NCI-H1092 (cell line): ENCODE results near the gene PER2.
A peak's percentile ranks its signal among the peaks of the same experiment; 100 is the strongest.
"Not testable (repeated sequence)": the region's sequence is repeated elsewhere in the genome, so short reads cannot be mapped to it uniquely, and the experiment has no call there.

Experiments used
- DNase-seq: peaks from one replicate; lab custom pipeline; 2025; lab: John Stamatoyannopoulos, UW

Gene PER2, protein sequence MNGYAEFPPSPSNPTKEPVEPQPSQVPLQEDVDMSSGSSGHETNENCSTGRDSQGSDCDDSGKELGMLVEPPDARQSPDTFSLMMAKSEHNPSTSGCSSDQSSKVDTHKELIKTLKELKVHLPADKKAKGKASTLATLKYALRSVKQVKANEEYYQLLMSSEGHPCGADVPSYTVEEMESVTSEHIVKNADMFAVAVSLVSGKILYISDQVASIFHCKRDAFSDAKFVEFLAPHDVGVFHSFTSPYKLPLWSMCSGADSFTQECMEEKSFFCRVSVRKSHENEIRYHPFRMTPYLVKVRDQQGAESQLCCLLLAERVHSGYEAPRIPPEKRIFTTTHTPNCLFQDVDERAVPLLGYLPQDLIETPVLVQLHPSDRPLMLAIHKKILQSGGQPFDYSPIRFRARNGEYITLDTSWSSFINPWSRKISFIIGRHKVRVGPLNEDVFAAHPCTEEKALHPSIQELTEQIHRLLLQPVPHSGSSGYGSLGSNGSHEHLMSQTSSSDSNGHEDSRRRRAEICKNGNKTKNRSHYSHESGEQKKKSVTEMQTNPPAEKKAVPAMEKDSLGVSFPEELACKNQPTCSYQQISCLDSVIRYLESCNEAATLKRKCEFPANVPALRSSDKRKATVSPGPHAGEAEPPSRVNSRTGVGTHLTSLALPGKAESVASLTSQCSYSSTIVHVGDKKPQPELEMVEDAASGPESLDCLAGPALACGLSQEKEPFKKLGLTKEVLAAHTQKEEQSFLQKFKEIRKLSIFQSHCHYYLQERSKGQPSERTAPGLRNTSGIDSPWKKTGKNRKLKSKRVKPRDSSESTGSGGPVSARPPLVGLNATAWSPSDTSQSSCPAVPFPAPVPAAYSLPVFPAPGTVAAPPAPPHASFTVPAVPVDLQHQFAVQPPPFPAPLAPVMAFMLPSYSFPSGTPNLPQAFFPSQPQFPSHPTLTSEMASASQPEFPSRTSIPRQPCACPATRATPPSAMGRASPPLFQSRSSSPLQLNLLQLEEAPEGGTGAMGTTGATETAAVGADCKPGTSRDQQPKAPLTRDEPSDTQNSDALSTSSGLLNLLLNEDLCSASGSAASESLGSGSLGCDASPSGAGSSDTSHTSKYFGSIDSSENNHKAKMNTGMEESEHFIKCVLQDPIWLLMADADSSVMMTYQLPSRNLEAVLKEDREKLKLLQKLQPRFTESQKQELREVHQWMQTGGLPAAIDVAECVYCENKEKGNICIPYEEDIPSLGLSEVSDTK (N-terminal part only)

DNA sequence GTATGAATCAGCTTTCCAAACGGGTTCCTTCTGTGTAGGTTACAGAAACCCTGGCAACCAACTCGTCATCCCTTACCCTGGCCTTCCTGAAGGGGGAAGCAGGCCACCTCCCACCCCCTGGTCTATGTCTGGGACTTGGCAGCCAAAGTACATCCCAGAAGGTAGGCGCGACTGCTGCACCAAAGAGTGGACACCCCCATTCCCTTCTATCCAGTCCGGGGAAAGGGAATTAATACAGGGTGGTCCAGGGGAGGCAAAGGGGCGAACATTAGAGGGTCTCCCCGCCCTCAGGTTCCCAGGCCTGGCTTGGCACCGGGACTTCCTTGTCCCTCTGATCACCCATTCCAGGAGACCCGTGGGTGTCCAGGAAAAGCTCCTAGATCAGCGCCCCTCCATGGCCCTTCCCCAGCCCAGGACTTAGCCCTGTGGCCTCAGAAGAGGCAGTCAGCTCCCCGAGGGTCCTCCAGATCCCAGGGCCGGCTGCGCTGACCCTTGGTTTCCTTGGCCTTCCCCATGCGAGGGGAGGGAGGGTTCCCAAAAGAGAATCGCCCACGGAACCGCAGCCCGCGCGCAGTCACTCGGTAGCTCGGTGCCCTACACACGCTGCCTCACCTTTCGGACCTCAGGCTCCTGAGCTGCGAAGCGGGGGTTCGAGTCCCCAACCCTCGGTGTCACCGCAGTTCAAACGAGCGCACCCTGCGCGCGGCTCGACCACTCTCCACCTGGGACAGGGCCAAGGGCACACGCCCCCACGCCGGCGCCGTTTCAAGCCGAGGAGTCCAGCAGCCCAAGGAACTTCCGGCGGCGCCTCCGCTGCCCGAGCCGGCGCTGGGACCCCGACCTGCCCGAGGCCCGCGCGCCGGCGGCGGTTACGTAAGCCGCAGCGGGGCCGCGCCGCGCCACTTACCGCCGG lies at the start of gene PER2:
Gene PER2, minus strand, starts transcription at position 874 of the 913 bp plus-strand sequence. CDS start 10,674 bp downstream, outside the sequence.
- no peak for DNase-seq

DNA sequence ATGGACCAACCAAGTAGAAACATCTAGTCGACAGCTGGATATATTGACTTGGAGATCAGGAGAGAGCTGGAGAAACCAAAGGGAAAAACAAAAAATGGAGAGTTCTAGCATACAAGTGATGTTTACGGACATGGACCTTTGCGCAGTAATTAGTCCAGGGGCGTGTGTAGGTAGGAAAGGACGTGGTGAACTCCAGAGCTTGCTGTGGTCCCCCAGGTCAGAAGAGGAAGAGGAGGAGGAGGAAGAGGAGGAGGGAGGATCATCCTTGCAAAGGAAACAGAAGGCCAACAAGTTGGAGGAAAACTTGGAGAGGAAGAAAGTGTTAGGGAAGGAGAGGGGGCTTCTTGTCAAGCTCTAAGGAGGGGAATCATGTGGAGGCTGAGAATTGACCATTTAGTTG lies 49.4 kb upstream of the PER2 start:
- DNase-seq, result no peak

DNA sequence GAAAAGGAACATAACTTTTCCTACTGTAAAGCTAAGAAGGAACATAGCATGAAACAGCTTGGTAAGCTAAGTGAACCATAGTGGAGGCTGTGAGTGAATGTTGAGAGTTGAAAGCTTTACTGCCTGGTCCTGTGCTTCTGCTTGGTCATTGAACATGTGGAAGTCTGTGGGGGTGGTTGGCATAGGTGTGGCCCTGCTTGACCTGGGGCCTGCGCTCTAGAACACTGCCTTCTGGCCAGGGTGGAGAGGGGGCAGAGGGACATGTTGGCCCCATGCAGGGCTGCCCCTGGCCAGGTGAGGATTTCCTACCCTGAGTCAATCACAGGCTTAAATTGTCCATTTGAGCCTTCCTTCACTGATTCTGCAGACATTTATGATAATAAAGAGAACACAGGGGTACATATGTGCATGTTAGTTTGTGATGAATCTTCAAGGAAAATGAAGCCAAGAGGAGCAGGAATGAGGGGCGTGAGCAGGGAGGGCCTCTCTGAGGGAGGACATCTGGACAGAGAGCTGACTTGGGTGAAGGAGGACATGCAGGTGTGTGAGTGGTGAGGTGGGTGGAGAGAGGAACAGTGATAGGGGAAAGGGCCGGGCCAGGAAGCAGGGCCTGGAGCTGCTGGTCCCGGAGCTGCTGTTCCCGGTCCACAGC lies 48.5 kb upstream of the PER2 start:
- no peak for DNase-seq

DNA sequence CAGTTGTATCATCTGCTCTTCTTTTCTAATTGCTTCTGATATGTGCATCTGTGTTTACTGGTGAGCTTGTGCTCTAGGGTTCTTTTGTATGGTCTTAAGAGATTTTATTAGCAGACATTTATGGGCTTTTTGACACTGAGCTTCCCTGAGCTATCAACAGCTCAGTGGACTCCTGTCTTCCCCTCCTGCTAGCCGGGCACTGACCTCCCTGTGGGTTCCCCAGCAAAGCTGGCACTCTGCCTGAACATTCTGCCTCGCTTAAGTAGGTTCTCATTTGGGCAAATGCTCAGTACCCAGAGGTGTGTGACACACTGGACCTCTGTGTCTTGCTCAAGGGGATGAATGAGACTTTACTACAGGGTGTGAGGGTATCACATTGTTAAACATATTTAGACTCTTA lies 47.7 kb upstream of the PER2 start:
- no peak for DNase-seq

DNA sequence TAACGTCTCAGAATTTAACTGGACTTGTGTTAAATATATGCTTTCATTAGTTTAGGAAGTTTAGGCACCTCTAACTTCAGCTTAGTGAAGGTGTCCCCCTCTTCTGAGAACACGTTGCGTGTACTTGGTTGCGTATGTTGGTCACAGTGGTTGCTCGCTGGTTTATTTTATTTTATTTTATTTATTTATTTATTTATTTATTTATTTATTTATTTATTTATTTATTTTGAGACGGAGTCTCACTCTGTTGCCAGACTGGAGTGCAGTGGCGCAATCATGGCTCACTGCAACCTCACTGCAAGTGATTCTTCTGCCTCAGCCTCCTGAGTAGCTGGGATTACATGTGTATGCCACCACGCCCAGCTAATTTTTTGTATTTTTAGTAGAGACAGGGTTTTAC lies 47.2 kb upstream of the PER2 start:
- not testable (repeated sequence) for DNase-seq

DNA sequence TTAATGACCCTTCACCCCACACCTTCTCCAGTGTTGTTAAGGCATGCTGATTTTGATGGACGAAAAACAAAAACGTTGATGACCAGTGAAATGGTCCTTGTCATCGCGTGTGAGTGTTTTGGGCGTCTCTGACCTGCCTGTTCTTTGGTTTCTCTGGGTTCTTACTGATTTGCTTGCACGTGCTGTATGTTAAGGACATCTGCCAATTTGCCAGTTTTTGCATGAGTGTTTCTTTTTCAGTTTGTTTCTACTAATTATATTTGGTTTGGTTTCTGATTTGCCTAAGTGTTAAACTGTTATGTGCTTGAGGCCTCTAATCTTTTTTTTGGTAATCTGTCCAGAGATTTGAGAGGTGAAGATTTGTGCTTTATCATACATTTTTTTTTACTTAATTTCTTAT lies 46.5 kb upstream of the PER2 start:
- DNase-seq, result no peak

DNA sequence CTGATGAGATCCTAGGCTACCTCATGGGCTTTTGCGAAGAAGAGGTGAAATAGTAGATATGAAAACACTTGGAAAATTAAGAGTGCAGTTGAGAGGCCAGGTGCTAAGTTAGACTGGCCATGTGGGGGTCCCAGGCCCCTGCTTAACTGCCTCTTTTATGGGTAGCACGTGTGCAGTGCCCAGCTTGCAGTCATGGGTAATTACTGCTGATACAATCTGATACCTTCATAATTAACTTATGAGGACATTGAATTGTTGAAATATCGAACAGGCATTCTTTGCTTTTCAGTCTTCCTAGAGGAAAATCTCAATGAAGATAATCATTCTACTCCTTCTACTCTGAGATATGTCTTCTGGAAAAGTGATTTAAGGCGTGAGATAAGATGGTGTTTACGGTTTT lies 43.5 kb upstream of the PER2 start:
- no peak for DNase-seq

DNA sequence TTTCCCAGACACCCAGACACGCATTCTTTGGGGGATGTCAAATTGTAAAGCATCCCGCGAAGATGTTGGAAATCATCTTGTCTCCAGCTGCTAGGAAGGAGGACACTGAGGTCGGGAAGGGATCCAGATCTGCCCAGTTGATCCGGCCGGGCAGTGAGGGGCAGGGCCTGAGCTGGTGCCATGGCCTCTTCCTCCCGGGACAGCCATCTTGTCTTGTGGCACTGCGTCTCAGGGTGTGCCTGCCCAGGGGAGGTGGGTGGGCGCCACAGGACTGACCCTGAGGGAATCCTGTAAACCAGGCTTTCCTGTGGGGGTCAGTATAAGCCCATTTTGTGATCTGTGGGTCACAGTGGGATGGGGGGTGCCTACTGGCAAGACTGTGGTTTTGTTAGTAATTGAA lies 42.0 kb upstream of the PER2 start:
- no peak for DNase-seq

DNA sequence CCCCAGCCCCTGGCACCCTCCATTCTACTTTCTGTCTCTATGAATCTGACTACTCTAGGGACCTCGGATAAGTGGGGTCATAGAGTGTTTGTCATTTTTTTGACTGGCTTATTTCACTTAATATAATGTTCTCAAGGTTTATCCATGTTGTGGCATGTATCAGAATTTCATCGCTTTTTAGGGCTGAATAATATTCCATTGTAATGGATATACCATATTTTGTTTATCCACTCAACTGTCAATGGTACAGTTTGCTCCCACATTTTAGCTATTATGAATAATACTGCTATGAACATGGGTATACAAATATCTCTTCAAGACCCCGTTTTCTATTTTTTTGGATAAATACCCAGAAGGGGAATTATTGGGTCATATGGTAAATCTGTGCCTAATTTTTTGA lies 39.3 kb upstream of the PER2 start:
- no peak for DNase-seq

DNA sequence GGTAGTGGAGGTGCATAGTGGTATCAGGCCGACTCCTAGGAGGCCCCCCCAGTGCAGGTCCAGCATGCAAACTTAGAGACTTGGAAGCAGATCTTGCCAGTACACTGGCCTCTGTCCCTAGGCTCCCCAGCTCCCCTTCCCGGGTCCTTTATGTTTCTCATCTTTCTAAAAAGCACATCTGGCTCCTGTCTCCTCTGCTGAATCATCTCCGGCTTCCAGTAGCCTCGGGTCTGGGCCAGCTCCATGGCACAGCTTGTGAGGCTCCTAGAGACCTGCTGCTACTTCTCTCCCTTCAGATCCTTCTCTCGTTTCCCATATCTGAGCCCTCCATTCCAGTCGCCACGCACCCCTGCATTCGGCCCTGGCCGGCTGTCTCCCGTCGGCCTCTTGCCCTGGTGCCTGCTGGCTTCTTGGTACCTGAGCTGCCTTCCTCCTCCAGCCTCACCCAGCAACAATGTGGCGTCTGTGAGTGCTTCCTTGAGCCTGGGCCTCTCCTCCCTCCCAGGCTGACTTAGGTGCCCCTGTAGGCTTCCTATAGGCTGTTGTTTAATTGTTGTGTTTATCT lies 38.5 kb upstream of the PER2 start:
- no peak for DNase-seq

DNA sequence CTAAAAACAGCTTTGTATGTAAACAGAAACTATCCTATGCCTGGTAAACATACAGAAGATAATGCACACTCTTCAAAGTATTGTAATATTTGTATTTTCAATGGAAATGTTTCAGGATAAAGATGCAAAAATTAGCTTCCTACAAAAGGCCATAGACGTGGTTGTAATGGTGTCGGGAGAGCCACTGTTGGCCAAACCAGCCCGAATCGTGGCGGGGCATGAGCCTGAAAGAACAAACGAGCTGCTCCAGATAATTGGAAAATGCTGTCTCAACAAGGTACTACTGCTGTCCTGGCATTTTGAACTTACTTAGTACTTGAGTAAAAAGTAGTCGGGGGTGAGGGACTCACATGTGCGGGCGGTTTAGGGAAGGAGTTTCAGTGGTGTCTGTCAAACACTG lies 37.3 kb upstream of the PER2 start:
- DNase-seq, result no peak

DNA sequence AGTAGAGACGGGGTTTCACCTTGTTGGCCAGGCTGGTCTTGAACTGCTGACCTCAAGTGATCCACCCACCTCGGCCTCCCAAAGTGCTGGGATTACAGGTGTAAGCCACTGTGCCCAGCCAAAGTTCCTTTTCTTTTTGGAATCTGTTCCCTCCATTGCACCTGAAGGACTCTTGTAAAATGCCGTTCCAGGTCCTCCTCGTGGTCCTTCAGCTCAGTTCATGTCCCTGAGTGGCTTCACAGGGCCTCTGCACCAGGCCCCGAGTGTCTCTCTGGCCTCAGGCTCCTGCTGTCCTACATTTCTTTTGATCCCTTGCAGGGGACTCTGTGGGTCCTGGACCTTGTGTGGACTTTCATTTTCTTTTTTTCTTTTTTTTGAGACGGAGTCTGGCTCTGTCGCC lies 35.8 kb upstream of the PER2 start:
- not testable (repeated sequence) for DNase-seq

DNA sequence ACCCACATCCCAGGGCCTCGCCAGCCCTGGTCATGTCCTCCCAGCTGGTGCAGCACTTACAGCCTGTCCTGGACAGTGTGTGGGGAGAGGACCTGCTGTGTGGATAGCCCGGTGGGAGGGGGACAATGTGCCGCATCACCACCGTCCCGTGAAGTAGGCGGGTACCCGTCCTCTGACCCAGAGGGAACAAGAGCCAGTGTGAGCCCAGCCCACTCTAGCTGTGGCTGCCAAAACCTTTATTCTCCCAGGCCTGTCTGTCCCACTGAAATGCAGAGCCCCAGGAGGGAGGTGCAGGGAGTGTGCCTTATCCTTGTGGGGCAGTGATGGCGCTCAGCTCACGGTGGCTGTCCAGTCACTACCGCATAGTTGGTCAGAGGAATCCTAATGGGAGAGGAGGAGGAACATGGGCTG lies 33.6 kb upstream of the PER2 start:
- DNase-seq, result no peak

DNA sequence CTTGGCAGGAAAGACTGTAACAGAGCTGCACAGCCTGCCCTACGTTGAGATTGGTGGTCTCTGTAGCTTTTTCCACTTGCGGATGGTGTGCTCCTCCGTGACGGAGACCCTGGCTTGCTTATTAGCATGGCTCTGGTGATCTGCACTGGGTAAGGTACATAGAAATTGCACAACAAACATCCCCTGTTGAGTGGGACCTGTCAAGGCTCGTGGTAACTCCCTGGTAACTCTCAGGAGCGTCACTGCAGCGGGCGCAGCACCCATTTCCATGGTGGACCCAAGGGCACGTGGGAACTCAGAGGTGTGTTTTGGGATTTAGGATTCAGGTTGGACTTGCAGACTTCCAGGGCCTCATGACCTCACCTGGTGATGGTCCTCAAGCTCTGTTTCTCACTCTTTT lies 33.1 kb upstream of the PER2 start:
- no peak for DNase-seq

DNA sequence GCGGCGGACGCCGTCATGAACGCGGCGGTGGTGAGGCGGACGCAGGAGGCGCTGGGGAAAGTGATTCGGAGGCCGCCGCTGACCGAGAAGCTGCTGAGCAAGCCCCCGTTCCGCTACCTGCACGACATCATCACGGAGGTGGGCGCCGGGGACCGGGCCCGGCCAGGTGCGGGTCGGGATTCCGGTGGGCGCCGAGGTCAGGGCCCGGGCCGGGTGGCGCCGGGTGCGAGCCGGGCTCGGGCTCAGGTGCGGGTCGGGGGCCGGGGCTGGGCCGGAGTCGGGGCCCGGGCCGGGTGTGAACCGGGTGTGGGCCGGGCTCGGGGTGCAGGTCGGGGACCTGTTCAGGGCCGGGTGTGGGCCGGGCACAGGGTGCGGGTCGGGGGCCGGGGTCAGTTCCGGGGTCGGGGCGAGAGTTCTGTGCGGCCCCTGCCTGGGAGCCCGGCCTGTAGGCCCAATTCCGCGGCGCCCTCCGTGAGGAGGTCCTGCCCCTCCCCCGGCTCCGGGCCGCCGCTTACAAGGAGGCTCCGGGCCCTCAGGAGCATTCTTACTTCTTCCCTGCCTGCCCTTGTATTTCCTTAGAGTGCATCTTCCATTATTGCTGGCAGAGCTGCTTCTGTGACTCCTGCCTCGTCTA lies 32.4 kb upstream of the PER2 start:
- no peak for DNase-seq

DNA sequence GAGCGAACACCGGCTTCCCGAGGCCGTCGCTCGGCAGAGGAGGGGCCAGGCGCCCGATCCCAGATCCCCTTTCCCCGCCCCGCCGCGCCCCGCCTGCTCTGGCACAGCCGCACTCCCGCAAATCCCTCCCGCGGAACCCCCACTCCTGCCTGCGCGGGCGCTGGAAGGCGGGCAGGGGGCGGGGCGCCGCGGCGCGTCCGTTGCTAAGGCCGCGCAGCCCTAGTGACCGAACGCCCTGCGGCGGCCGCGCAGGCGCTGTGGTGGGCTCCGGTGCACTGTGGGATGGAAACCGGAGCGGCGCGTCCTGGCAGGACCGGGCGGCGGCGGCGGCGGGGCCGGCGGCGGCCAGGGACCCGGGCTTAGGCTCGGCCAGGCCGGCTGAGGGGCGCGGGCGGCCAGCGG lies 31.8 kb upstream of the PER2 start, which contains the start of gene TRAF3IP1:
Gene TRAF3IP1, plus strand, starts transcription at position 273 of the 402 bp plus-strand sequence. CDS start 145 bp downstream, outside the sequence.
- peak; percentile 69 for DNase-seq

DNA sequence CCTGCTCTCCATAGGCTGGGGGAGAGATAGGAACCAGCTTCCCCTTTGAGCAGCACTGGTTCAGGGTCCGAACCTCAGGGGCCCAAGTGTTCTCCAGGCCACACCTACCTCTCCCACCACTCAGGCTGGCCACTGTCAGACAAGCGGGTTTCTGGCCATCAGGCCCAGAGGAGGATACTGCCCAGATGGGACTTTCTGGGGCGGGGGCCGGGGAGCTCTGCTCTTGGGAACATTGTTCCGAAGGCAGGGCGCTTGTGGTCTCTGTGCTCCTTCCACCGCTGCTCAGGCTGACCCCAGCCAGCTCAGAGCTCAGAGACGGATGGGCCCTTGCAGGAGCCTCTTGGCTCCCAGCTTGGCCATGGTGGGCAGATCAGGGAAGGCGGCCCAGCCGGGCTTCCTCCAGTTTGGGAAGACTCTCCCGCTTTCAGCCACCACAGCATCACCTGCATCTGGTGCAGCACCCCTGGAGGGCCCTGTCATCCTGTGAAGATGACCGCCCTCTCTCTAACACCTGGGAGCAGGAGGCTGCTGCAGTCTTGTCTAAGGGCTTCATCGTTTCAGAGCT lies 26.7 kb upstream of the PER2 start:
- no peak for DNase-seq

DNA sequence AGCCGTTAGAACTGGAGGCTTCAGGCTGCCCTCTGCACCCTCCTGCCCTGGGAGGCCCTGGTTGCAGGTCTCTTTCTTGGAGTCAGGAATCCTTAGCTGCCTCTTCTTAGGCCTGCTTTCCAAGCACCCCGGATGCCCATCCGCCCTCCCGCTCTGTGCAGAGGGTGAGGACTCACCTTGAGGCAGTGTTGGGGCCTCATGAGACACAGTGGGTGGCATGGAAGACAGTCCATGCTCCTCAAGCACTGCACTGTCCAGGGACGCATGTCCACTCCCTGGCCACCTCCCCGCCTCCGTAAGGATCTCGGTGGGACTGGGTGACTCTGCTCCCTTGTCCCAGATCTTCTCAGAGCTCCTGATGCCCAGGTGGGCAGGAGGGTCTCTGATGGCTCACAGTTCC lies 26.2 kb upstream of the PER2 start:
- no peak for DNase-seq

DNA sequence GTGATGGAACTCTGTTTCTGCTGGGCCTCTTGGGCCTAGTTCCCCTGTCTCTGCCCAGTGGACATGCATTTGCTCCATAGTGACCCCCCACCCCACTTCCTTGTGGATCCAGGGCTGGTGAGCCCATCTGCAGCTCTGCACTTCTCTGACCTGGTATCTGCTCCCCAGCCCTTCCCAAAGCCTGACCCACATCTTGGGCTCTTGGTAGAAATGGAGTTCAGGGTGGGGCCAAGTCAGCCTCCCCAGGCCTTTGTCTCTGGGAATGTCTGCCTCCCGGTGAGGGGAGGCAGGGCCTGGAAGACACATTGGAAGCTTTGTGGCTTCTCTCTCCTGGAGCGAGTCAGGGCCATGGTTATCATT lies 25.6 kb upstream of the PER2 start:
- DNase-seq, result no peak
